Caco-2 (cell line): ENCODE measurements around the gene MMP3. TPM values are rescaled to one million over a fixed set of nuclear protein-coding genes. Genes with fewer than 3 reads are reported as not detected.

ENCODE experiments used
- BruUV-seq: library from RNA; stranded (reverse); fragments of 400-500 nt; replicated peaks from 2 replicates; lab custom pipeline; 2021; lab: Mats Ljungman, UMichigan
- CTCF ChIA-PET: fragments of 300-600 bp; sonication (Branson Sonifier 250); formaldehyde crosslinking; loops from one replicate; lab custom pipeline; 2022; ENCODE audit warnings: antibody characterized with exemption; lab: Charles Lee
- POLR2A ChIA-PET: fragments of 300-600 bp; sonication (Branson Sonifier 250); formaldehyde crosslinking; loops from one replicate; lab custom pipeline; 2022; ENCODE audit warnings: antibody characterized with exemption; lab: Charles Lee
- DNase-seq, 2 experiments: peaks; one replicate each; pipeline versions ENCODE4 v3.0.0 to v3.0.0-alpha.2; 2020 to 2022
- H3K27me3 ChIP-seq: replicated peaks from 2 replicates; pipeline ENCODE4 v1.6.0; 2011; ENCODE audit warnings: low read length; ENCODE audit not compliant: control insufficient read depth, insufficient read depth
- H3K36me3 ChIP-seq: 2 replicates; pipeline ENCODE4 v1.5.1; 2011; ENCODE audit warnings: low read length; ENCODE audit not compliant: control insufficient read depth, insufficient read depth
- H3K4me1 ChIP-seq: fragments of 250-450 bp; sonication (Bioruptor Pico); 2 replicates; pipeline ENCODE4 v1.5.1; 2020; ENCODE audit warnings: mild to moderate bottlenecking
- H3K4me3 ChIP-seq: 2 replicates; pipeline ENCODE4 v1.5.1; 2011; ENCODE audit warnings: low read depth, mild to moderate bottlenecking, control low read depth, low read length
- H3K9me3 ChIP-seq: fragments of 250-450 bp; sonication (Bioruptor Pico); 2 replicates; pipeline ENCODE4 v1.5.1; 2020; ENCODE audit warnings: mild to moderate bottlenecking, moderate library complexity
- H3K27ac Mint-ChIP-seq: one replicate; pipeline ENCODE4 v1.8.0; 2022; ENCODE audit warnings: mixed read lengths; ENCODE audit not compliant: unreplicated experiment
- H3K27me3 Mint-ChIP-seq: one replicate; pipeline ENCODE4 v1.8.0; 2022; ENCODE audit warnings: mixed read lengths; ENCODE audit not compliant: insufficient read depth, unreplicated experiment
- H3K36me3 Mint-ChIP-seq: one replicate; pipeline ENCODE4 v1.8.0; 2022; ENCODE audit warnings: mild to moderate bottlenecking, mixed read lengths; ENCODE audit not compliant: insufficient read depth, unreplicated experiment
- H3K4me1 Mint-ChIP-seq: one replicate; pipeline ENCODE4 v1.8.0; 2022; ENCODE audit warnings: low read depth, mixed read lengths; ENCODE audit not compliant: unreplicated experiment
- H3K4me3 Mint-ChIP-seq: one replicate; pipeline ENCODE4 v1.8.0; 2022; ENCODE audit warnings: mild to moderate bottlenecking, moderate library complexity, mixed read lengths; ENCODE audit not compliant: unreplicated experiment
- H3K9me3 Mint-ChIP-seq: one replicate; pipeline ENCODE4 v1.8.0; 2022; ENCODE audit warnings: mixed read lengths; ENCODE audit not compliant: unreplicated experiment
- CTCF ChIP-seq, 2 experiments: fragments of 200-600 bp in 1 of 2; IDR thresholded peaks; 1 replicate in 1 of 2; 2 replicates in 1 of 2; pipeline versions ENCODE4 v1.5.1 to v1.8.0; 2011 to 2022; ENCODE audit warnings: antibody characterized with exemption in 1 of 2, control low read depth in 1 of 2, inconsistent platforms in 1 of 2, low read depth in 1 of 2, low read length in 1 of 2, mild to moderate bottlenecking in 1 of 2, moderate library complexity in 1 of 2; ENCODE audit not compliant: insufficient read depth in 1 of 2, severe bottlenecking in 1 of 2, unreplicated experiment in 1 of 2
- intact Hi-C: fragments of 100-400 bp; cut with micrococcal nuclease; formaldehyde crosslinking; loops from one replicate; pipeline ENCODE4 v1.10.0; 2022; ENCODE audit not compliant: unreplicated experiment
- total RNA-seq: library from RNA; stranded (reverse); gene quantifications from 2 replicates; pipeline ENCODE4 v1.2.3, GENCODE V29; 2022

Gene MMP3
- total RNA-seq, 1 experiment from 2014 or later = not detected

- no peak overlapping the region for H3K27ac Mint-ChIP-seq
- no peaks in the 10 kb centered on the region for H3K36me3 Mint-ChIP-seq
- Histone ChIP-seq H3K36me3 (no peaks in the 10 kb centered on the region), H3K4me3 (no peak overlapping the region), H3K4me1 (0 out of 2 replicates have a peak, but pooled peaks cover 5% of the 10 kb centered on the region), H3K27me3 (no peaks in the 10 kb centered on the region; the same call in 1 of the 2 replicates), H3K9me3 (no peaks in the 10 kb centered on the region)
- H3K4me3 Mint-ChIP-seq = no peak overlapping the region
- ChIA-PET POLR2A (no interaction called here), CTCF (no interaction called here)
- peaks cover 4% of the 10 kb centered on the region for H3K4me1 Mint-ChIP-seq
- no peak for TF ChIP-seq CTCF (IDR thresholded peaks at IDR 0.05; ENCODE audit: insufficient read depth in 1 of 2, low read depth in 1 of 2, low read length in 1 of 2, severe bottlenecking in 1 of 2, unreplicated experiment in 1 of 2)
- intact Hi-C loops = no loop called here
- DNase-seq = no peak
- H3K9me3 Mint-ChIP-seq = no peaks in the 10 kb centered on the region
- H3K27me3 Mint-ChIP-seq = no peaks in the 10 kb centered on the region
- no TSS peak for BruUV-seq
Measured at GRCh38 chr11:102800767-102801166, 42.6 kb downstream of the MMP3 start.

GRCh38 chr11:102799681-102800340 lies 43.6 kb downstream of the MMP3 start:
- intact Hi-C loops = no loop called here
- no TSS peak for BruUV-seq
- Mint-ChIP-seq H3K27me3 (no peaks in the 10 kb centered on the region), H3K4me3 (no peak overlapping the region), H3K9me3 (no peaks in the 10 kb centered on the region), H3K27ac (no peak overlapping the region), H3K4me1 (no peaks in the 10 kb centered on the region), H3K36me3 (no peaks in the 10 kb centered on the region)
- no peak for DNase-seq
- no peaks in the 10 kb centered on the region; the same call in 1 of the 2 replicates for H3K27me3 ChIP-seq
- ChIA-PET CTCF (no interaction called here), POLR2A (no interaction called here)
- 0 out of 2 replicates have a peak, but pooled peaks cover 5% of the 10 kb centered on the region for H3K4me1 ChIP-seq
- TF ChIP-seq CTCF (IDR thresholded peaks at IDR 0.05; ENCODE audit: insufficient read depth in 1 of 2, low read depth in 1 of 2, low read length in 1 of 2, severe bottlenecking in 1 of 2, unreplicated experiment in 1 of 2) = no peak
- H3K9me3 ChIP-seq = no peaks in the 10 kb centered on the region
- no peak overlapping the region for H3K4me3 ChIP-seq
- H3K36me3 ChIP-seq = no peaks in the 10 kb centered on the region

- no peaks in the 10 kb centered on the region for H3K27me3 Mint-ChIP-seq
- no peak within 1 kb of the TSS for H3K4me3 ChIP-seq
- H3K36me3 Mint-ChIP-seq = no peaks in the 10 kb centered on the region
- TF ChIP-seq CTCF (IDR thresholded peaks at IDR 0.05; ENCODE audit: insufficient read depth in 1 of 2, low read depth in 1 of 2, low read length in 1 of 2, severe bottlenecking in 1 of 2, unreplicated experiment in 1 of 2) = no peak
- no peak within 1 kb of the TSS for H3K4me3 Mint-ChIP-seq
- ChIA-PET POLR2A (no interaction called here), CTCF (interaction anchor here (0.6 kb wide), 1 partner anchor 18 kb away, joined by 3 read pairs; the partner anchor contains the start of gene MMP10)
- H3K4me1 ChIP-seq = 0 out of 2 replicates have a peak, but pooled peaks cover 5% of the 10 kb centered on the region
- BruUV-seq = no TSS peak
- no peaks in the 10 kb centered on the region for H3K36me3 ChIP-seq
- H3K4me1 Mint-ChIP-seq = peaks cover 11% of the 10 kb centered on the region
- H3K9me3 ChIP-seq = no peaks in the 10 kb centered on the region
- no peak within 1 kb of the TSS for H3K27ac Mint-ChIP-seq
- H3K27me3 ChIP-seq = no peaks in the 10 kb centered on the region; the same call in 1 of the 2 replicates
- peak in 1 of 2 experiments; percentile 34 for DNase-seq
- H3K9me3 Mint-ChIP-seq = no peaks in the 10 kb centered on the region
- intact Hi-C loops = no loop called here
Measured at GRCh38 chr11:102798012-102798746, 45.2 kb downstream of the MMP3 start, which contains the start of gene MMP1. Gene MMP1 (minus strand): TSS chr11:102798160. CDS start chr11:102798092, 68 bp downstream.
